ENCODE measurements around the gene HS2ST1.
"Not testable (repeated sequence)": the region's sequence is repeated elsewhere in the genome, so short reads cannot be mapped to it uniquely, and the experiment has no call there.

HS2ST1 gene

GRCh38 chr1:86914601-86914997, at the start of gene HS2ST1:
Gene HS2ST1, plus strand, starts transcription at chr1:86914635.
- Histone ChIP-seq H3K27me3 (no peaks in the 10 kb centered on the region), H3K4me1 (peaks cover 29 to 62% (median 36%) of the 10 kb centered on the region in 10 experiments), H3K4me3 (peak within 1 kb of the TSS; percentile 90 to 98 (median 94)), H3K4me2 (peak within 1 kb of the TSS; percentile 83 to 98 (median 93)), H4K20me1 (peaks cover 35 to 65% (median 61%) of the 10 kb centered on the region in 11 experiments; a peak in 21 of 22 replicates), H3K9ac (peak within 1 kb of the TSS; percentile 95 to 99 (median 97)), H3K9me3 (replicated peaks in 1 of 11) (peaks cover 0 to 14% (median 9%) of the 10 kb centered on the region in 11 experiments; a peak in 16 of 22 replicates), H3K27ac (peak within 1 kb of the TSS; percentile 90 to 100 (median 96)), H3K36me3 (peaks cover 9 to 45% (median 34%) of the 10 kb centered on the region in 11 experiments)
- no peak for TF ChIP-seq Cebpa-rat (IDR thresholded peaks at IDR 0.05)

GRCh38 chr1:86865973-86866637, 48.3 kb upstream of the HS2ST1 start:
- Histone ChIP-seq H3K4me2 (peak overlapping the region in 3 of 11 experiments; percentile 25 to 39 (median 35); a peak in 5 of 22 replicates), H3K4me1 (peaks cover 0 to 53% (median 19%) of the 10 kb centered on the region in 10 experiments; a peak in 17 of 20 replicates), H3K36me3 (peaks cover 44 to 80% (median 50%) of the 10 kb centered on the region in 11 experiments; a peak in 21 of 22 replicates), H3K4me3 (no peak overlapping the region), H3K9me3 (replicated peaks in 1 of 11) (0 out of 22 replicates have a peak, but pooled peaks cover 0 to 4% (median 0%) of the 10 kb centered on the region in 11 experiments), H4K20me1 (no peaks in the 10 kb centered on the region), H3K27me3 (no peaks in the 10 kb centered on the region), H3K9ac (no peak overlapping the region), H3K27ac (peak overlapping the region in 2 of 11 experiments; percentile 17 to 38; a peak in 2 of 22 replicates)
- no peak for TF ChIP-seq Cebpa-rat (IDR thresholded peaks at IDR 0.05)

- peak overlapping the region in 5 of 11 experiments; percentile 6 to 39 (median 13); a peak in 5 of 22 replicates for H3K4me2 ChIP-seq
- H3K4me3 ChIP-seq, result no peak overlapping the region
- no peak overlapping the region for H3K9ac ChIP-seq
- H3K27me3 ChIP-seq, result no peaks in the 10 kb centered on the region
- H3K36me3 ChIP-seq, result peaks cover 38 to 76% (median 45%) of the 10 kb centered on the region in 11 experiments; a peak in 21 of 22 replicates
- peaks cover 0 to 53% (median 19%) of the 10 kb centered on the region in 10 experiments; a peak in 17 of 20 replicates for H3K4me1 ChIP-seq
- H3K9me3 ChIP-seq (replicated peaks in 1 of 11), result 0 out of 22 replicates have a peak, but pooled peaks cover 0 to 4% (median 0%) of the 10 kb centered on the region in 11 experiments
- no peak for TF ChIP-seq Cebpa-rat (IDR thresholded peaks at IDR 0.05)
- H4K20me1 ChIP-seq, result no peaks in the 10 kb centered on the region
- peak overlapping the region in 1 of 11 experiments; percentile 1; a peak in 2 of 22 replicates for H3K27ac ChIP-seq
These were observed 47.8 kb upstream of the HS2ST1 start for GRCh38 chr1:86866665-86867064.

- H3K9me3 ChIP-seq (replicated peaks in 1 of 11); H3K9ac ChIP-seq; H3K27me3 ChIP-seq; H4K20me1 ChIP-seq; H3K4me3 ChIP-seq: not testable (repeated sequence)
- H3K4me1 ChIP-seq, result peaks cover 0 to 53% (median 19%) of the 10 kb centered on the region in 10 experiments; a peak in 17 of 20 replicates
- peak overlapping the region in 4 of 11 experiments; percentile 6 to 39 (median 24); a peak in 5 of 22 replicates for H3K4me2 ChIP-seq
- H3K27ac ChIP-seq, result peak overlapping the region in 1 of 11 experiments; percentile 1; a peak in 1 of 22 replicates
- peaks cover 35 to 71% (median 42%) of the 10 kb centered on the region in 11 experiments for H3K36me3 ChIP-seq
These were observed 47.2 kb upstream of the HS2ST1 start for GRCh38 chr1:86867278-86867677.

GRCh38 chr1:86868477-86868876, 46.0 kb upstream of the HS2ST1 start:
- H3K4me2 ChIP-seq, result peak overlapping the region in 5 of 11 experiments; percentile 50 to 66 (median 64); a peak in 10 of 22 replicates
- H3K27ac ChIP-seq, result peak overlapping the region in 8 of 11 experiments; percentile 0 to 68 (median 38); a peak in 10 of 22 replicates
- no peaks in the 10 kb centered on the region for H4K20me1 ChIP-seq
- peak overlapping the region in 2 of 11 experiments; percentile 25 to 58; a peak in 3 of 22 replicates for H3K9ac ChIP-seq
- TF ChIP-seq Cebpa-rat (IDR thresholded peaks at IDR 0.05), result no peak
- H3K9me3 ChIP-seq (replicated peaks in 1 of 11), result peaks cover 0 to 12% (median 5%) of the 10 kb centered on the region in 11 experiments; a peak in 12 of 22 replicates
- H3K27me3 ChIP-seq, result no peaks in the 10 kb centered on the region
- no peak overlapping the region for H3K4me3 ChIP-seq
- H3K36me3 ChIP-seq, result peaks cover 38 to 74% (median 50%) of the 10 kb centered on the region in 11 experiments
- peaks cover 0 to 53% (median 19%) of the 10 kb centered on the region in 10 experiments; a peak in 17 of 20 replicates for H3K4me1 ChIP-seq

- Histone ChIP-seq H3K27me3 (no peaks in the 10 kb centered on the region), H3K4me2 (no peak overlapping the region), H3K9me3 (replicated peaks in 1 of 11) (peaks cover 0 to 23% (median 7%) of the 10 kb centered on the region in 11 experiments; a peak in 12 of 22 replicates), H3K27ac (no peak overlapping the region), H3K4me3 (no peak overlapping the region), H3K36me3 (peaks cover 39 to 74% (median 54%) of the 10 kb centered on the region in 11 experiments), H3K4me1 (peaks cover 0 to 48% (median 19%) of the 10 kb centered on the region in 10 experiments; a peak in 17 of 20 replicates), H4K20me1 (no peaks in the 10 kb centered on the region), H3K9ac (no peak overlapping the region)
- no peak for TF ChIP-seq Cebpa-rat (IDR thresholded peaks at IDR 0.05)
These were observed 43.4 kb upstream of the HS2ST1 start for GRCh38 chr1:86871001-86871400.

GRCh38 chr1:86872086-86872485, 42.3 kb upstream of the HS2ST1 start:
- Histone ChIP-seq H3K27me3 (no peaks in the 10 kb centered on the region), H3K9me3 (replicated peaks in 1 of 11) (peaks cover 0 to 23% (median 7%) of the 10 kb centered on the region in 11 experiments; a peak in 12 of 22 replicates), H3K4me1 (peaks cover 0 to 37% (median 16%) of the 10 kb centered on the region in 10 experiments; a peak in 17 of 20 replicates), H3K27ac (no peak overlapping the region), H3K4me2 (no peak overlapping the region), H3K9ac (no peak overlapping the region), H4K20me1 (no peaks in the 10 kb centered on the region), H3K36me3 (peaks cover 38 to 76% (median 58%) of the 10 kb centered on the region in 11 experiments), H3K4me3 (no peak overlapping the region)
- no peak for TF ChIP-seq Cebpa-rat (IDR thresholded peaks at IDR 0.05)

GRCh38 chr1:86875722-86876121, 38.7 kb upstream of the HS2ST1 start:
- no peak for TF ChIP-seq Cebpa-rat (IDR thresholded peaks at IDR 0.05)
- no peaks in the 10 kb centered on the region; a peak in 1 of 22 replicates for H4K20me1 ChIP-seq
- H3K4me1 ChIP-seq, result peaks cover 0 to 2% (median 0%) of the 10 kb centered on the region in 10 experiments; a peak in 2 of 20 replicates
- H3K9me3 ChIP-seq (replicated peaks in 1 of 11), result peaks cover 0 to 23% (median 7%) of the 10 kb centered on the region in 11 experiments; a peak in 12 of 22 replicates
- no peak overlapping the region for H3K9ac ChIP-seq
- no peak overlapping the region for H3K27ac ChIP-seq
- H3K4me2 ChIP-seq, result no peak overlapping the region
- no peaks in the 10 kb centered on the region for H3K27me3 ChIP-seq
- H3K36me3 ChIP-seq, result peaks cover 65 to 92% (median 83%) of the 10 kb centered on the region in 11 experiments
- no peak overlapping the region for H3K4me3 ChIP-seq
